Breast epithelium (tissue), 4 donors: ENCODE data around the gene HRH3. TPM values are rescaled to one million over a fixed set of nuclear protein-coding genes. Genes with fewer than 3 reads are reported as not detected.

Source experiments
- DNase-seq, 2 donors: peaks; one replicate each; pipeline ENCODE4 v3.0.0-alpha.2; 2019; ENCODE audit warnings: low spot score in 2 of 2
- H3K27ac ChIP-seq, 2 donors: fragments of 200-600 bp; sonication (generic) in 1 of 2; one replicate each; pipeline ENCODE4 v1.5.1; 2016 to 2019; ENCODE audit warnings: mild to moderate bottlenecking in 1 of 2
- H3K27me3 ChIP-seq, 2 donors: fragments of 200-600 bp; sonication (generic) in 1 of 2; one replicate each; pipeline versions ENCODE4 v1.5.1 to v1.6.0; 2017 to 2019; ENCODE audit warnings: control low read depth in 1 of 2, mild to moderate bottlenecking in 1 of 2
- H3K36me3 ChIP-seq: fragments of 200-600 bp; one replicate; pipeline ENCODE4 v1.5.1; 2019
- H3K4me1 ChIP-seq, 2 donors: fragments of 200-600 bp; sonication (generic); one replicate each; pipeline ENCODE4 v1.5.1; 2016 to 2019; ENCODE audit warnings: control low read depth in 1 of 2
- H3K4me3 ChIP-seq, 3 donors: fragments of 200-600 bp; sonication (generic); 1 replicate in 2 of 3; 2 replicates in 1 of 3; pipeline ENCODE4 v1.5.1; 2016 to 2019; ENCODE audit warnings: mild to moderate bottlenecking in 3 of 3, moderate library complexity in 2 of 3
- H3K9me3 ChIP-seq, 2 donors: fragments of 200-600 bp; sonication (generic) in 1 of 2; one replicate each; pipeline ENCODE4 v1.5.1; 2016 to 2019; ENCODE audit warnings: control low read depth in 1 of 2
- CTCF ChIP-seq, 3 donors: fragments of 450-650 bp; IDR thresholded peaks; one replicate each; pipeline ENCODE4 v1.5.1; 2016 to 2017; ENCODE audit warnings: antibody characterized with exemption in 3 of 3, mild to moderate bottlenecking in 3 of 3, moderate library complexity in 3 of 3
- POLR2A ChIP-seq: fragments of 450-650 bp; IDR thresholded peaks from one replicate; pipeline ENCODE4 v1.6.1; 2016; ENCODE audit warnings: antibody characterized with exemption, mild to moderate bottlenecking, moderate library complexity
- POLR2AphosphoS5 ChIP-seq, 3 donors: sonication (generic); formaldehyde crosslinking; IDR thresholded peaks; one replicate each; pipeline ENCODE4 v1.6.1; 2017; ENCODE audit warnings: antibody characterized with exemption in 3 of 3
- intact Hi-C: fragments of 100-400 bp; cut with DNase I; formaldehyde crosslinking; loops from one replicate; pipeline ENCODE4 v1.15.1; 2023; ENCODE audit warnings: low total_unique reads
- total RNA-seq, 3 donors: library from RNA; depleted of rRNA; stranded (reverse); fragments of >200 nt; gene quantifications; one replicate each; pipeline ENCODE4 v1.1.0, GENCODE V29; 2016

The HRH3 gene
- total RNA-seq, 3 donors from 2014 or later, result not detected

GRCh38 chr20:62244644-62245108 lies 24.6 kb upstream of the HRH3 start:
- H3K4me3 ChIP-seq, result no peak overlapping the region
- TF ChIP-seq CTCF (IDR thresholded peaks at IDR 0.05) (no peak), POLR2A (no peak), POLR2AphosphoS5 (IDR thresholded peaks at IDR 0.05) (no peak)
- intact Hi-C loops, result no loop called here
- no peak overlapping the region for H3K27ac ChIP-seq
- no peaks in the 10 kb centered on the region for H3K27me3 ChIP-seq
- peaks cover 3 to 6% of the 10 kb centered on the region in 2 donors for H3K4me1 ChIP-seq
- H3K9me3 ChIP-seq, result no peaks in the 10 kb centered on the region
- no peak for DNase-seq
- H3K36me3 ChIP-seq, result no peaks in the 10 kb centered on the region

GRCh38 chr20:62243906-62244515 lies 23.9 kb upstream of the HRH3 start:
- Histone ChIP-seq H3K36me3 (no peaks in the 10 kb centered on the region), H3K27ac (no peak overlapping the region), H3K4me3 (no peak overlapping the region), H3K9me3 (no peaks in the 10 kb centered on the region), H3K27me3 (no peaks in the 10 kb centered on the region), H3K4me1 (peaks cover 3 to 6% of the 10 kb centered on the region in 2 donors)
- TF ChIP-seq POLR2AphosphoS5 (IDR thresholded peaks at IDR 0.05) (no peak), CTCF (IDR thresholded peaks at IDR 0.05) (no peak), POLR2A (no peak)
- DNase-seq, result no peak
- intact Hi-C loops, result no loop called here

GRCh38 chr20:62243106-62243505 lies 23.0 kb upstream of the HRH3 start:
- Histone ChIP-seq H3K36me3 (no peaks in the 10 kb centered on the region), H3K27ac (no peak overlapping the region), H3K9me3 (no peaks in the 10 kb centered on the region), H3K4me1 (peaks cover 3 to 6% of the 10 kb centered on the region in 2 donors), H3K27me3 (no peaks in the 10 kb centered on the region), H3K4me3 (no peak overlapping the region)
- TF ChIP-seq POLR2AphosphoS5 (IDR thresholded peaks at IDR 0.05) (no peak), CTCF (IDR thresholded peaks at IDR 0.05) (no peak), POLR2A (no peak)
- DNase-seq, result no peak
- intact Hi-C loops, result no loop called here

GRCh38 chr20:62242176-62242575 lies 22.1 kb upstream of the HRH3 start:
- intact Hi-C loops, result no loop called here
- no peaks in the 10 kb centered on the region for H3K9me3 ChIP-seq
- no peak overlapping the region for H3K4me3 ChIP-seq
- H3K27me3 ChIP-seq, result no peaks in the 10 kb centered on the region
- no peak overlapping the region for H3K27ac ChIP-seq
- no peaks in the 10 kb centered on the region for H3K36me3 ChIP-seq
- TF ChIP-seq CTCF (IDR thresholded peaks at IDR 0.05) (no peak), POLR2AphosphoS5 (IDR thresholded peaks at IDR 0.05) (no peak), POLR2A (no peak)
- H3K4me1 ChIP-seq, result peaks cover 3 to 6% of the 10 kb centered on the region in 2 donors
- no peak for DNase-seq

- no peak overlapping the region for H3K4me3 ChIP-seq
- no peak for TF ChIP-seq POLR2A
- no peak for TF ChIP-seq CTCF (IDR thresholded peaks at IDR 0.05)
- TF ChIP-seq POLR2AphosphoS5 (IDR thresholded peaks at IDR 0.05), result no peak
- no peaks in the 10 kb centered on the region for H3K27me3 ChIP-seq
- peak in 1 of 2 donors; percentile 33 for DNase-seq
- H3K27ac ChIP-seq, result no peak overlapping the region
- intact Hi-C loops, result loop anchor here (2.0 kb wide), 1 partner anchor 77 kb away; no protein-coding TSS in a partner anchor
- H3K36me3 ChIP-seq, result no peaks in the 10 kb centered on the region
- no peaks in the 10 kb centered on the region for H3K9me3 ChIP-seq
- peaks cover 0 to 1% of the 10 kb centered on the region in 2 donors for H3K4me1 ChIP-seq
Measured at GRCh38 chr20:62241506-62241905, 21.4 kb upstream of the HRH3 start.
